SIG-M5 treated with dmso at 0.1 percent for 504 hours (cell line): ENCODE measurements around the gene RBMS3.
A peak's percentile ranks its signal among the peaks of the same experiment; 100 is the strongest.

ENCODE experiments used
- DNase-seq: peaks from one replicate; lab custom pipeline; 2025; ENCODE audit not compliant: unreplicated experiment; lab: John Stamatoyannopoulos, UW

Gene RBMS3

DNA sequence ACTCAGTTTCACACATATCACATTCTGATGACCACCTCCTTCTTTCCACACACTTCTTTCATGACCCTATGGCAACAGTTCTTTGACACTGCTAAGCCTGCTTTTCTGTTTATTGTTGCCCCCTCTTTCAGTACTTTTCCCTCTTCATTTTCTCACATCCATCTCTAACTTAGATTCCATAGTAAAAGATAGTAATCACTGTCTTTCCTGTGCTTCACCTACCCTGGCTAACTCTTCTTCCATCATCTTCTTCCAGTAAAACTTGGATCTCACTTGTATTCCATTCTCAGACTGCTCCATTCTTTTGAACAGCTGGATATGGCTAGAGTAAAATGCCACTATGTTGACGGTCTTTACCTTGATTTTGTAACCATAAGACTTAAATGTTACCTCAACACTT lies 692.9 kb downstream of the RBMS3 start:
- no peak for DNase-seq

- DNase-seq = no peak
Measured at GRCh38 chr3:29976871-29977270, 696.0 kb downstream of the RBMS3 start.

DNA sequence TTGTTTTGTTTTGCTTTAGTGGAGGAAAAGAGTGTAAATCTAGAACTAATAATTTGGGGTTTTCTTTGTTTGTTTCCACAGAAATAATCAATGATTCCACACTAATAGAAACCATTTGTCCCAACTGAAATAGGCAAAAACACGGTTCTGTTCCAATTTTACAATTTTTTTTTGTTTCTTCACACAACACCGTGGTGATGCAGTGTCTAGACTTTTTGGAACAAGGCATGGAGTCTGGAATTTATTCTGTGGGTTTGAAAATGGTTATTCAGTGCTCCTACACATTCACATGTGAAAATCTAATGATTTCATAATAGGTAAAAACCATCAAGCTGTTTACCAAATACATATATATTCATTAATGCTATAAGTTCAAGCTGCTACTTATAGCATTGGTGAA lies 696.5 kb downstream of the RBMS3 start:
- DNase-seq = no peak

DNA sequence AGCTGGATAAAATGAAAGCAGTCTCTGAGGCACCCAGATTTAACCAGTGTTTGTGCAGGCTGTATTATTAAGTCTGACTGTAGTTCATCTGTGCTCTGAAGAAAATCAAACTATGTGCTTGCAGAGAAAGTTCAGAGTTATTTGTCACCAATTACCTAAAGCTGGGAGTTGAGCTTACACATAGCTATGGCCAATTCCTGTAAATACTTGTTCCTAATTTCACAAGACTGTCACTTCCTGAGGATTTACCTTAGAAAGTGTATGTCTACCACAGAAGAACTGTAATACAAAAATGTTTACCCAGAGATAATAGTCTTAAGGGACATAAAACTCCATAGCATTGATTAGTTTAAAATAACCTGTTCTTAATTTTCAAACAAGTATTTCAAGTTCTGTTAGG lies 697.2 kb downstream of the RBMS3 start:
- no peak for DNase-seq

DNA sequence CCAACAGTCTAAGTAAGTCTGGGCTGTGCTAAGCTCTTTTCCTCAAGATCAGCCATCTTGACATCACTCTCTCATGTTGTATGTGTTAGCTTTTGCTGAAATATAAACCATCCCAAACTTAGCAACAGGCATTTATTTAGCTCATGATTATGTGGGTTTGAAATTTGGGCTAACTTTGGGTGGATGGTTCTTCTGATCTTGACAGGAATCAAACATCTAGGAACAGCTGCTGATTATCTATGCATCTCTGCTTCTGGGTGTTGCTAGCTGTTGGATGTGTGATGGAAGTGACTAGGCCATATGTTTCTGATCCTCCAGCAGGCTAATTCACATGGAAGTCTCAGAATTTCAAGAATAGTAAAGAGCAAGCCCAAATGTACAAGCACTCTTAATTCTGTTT lies 710.3 kb downstream of the RBMS3 start:
- no peak for DNase-seq

DNA sequence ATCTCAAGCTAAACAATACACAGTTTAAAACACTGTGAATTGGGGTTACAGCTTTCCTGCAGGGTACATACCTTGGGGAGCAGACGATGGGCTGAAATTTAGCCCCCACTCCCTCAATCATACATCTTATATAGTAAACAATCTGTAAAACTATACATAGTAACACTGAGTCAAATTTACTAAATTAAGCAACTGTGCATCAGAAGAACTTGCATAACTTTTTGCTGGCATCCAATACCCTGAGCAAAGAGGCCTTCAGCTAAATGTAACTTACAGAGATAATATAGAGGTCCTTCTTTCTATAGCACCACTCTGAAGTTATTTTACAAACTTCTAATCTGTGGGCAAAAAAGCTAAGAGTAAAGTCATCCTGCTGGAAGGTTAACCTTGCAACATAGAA lies 721.9 kb downstream of the RBMS3 start:
- no peak for DNase-seq

GRCh38 chr3:30003741-30004140 lies 722.9 kb downstream of the RBMS3 start:
- DNase-seq = no peak

DNA sequence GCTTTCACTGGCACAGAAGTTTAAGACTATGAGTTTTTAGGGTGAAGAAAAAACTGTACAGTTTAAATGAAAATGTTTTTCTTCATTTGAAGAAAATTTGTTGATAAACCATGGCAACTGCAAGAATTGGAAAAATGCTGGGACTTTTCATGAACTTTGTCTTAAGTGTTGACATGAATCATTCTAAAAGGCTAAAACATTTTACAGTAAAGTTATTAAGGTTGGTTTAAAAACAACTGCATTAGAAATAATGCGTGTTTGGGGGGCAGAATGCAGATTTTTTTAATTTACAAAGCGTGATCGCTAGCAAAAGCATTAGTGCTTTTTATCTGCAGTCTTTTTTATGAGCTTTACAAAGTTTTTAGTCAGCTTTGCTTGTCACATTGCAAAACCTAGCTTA lies 723.6 kb downstream of the RBMS3 start:
- DNase-seq = no peak

DNA sequence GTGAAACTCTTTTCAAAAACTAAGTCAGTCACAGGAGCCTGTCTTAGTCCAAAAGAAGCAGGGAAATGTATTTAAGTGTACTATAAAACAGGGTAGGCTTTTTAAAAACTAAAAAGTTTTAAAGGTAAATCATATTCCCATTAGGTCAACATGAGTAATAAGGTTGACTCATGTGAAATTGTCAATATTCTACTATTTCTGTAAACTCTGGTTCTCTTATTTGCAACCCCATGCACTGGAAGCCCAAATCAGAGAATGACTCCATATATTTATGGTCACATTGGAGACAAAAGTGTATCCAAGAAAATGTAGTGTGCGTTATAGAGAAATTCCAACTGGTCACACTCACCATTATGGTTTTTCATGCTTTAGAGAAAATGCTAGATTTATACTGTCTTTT lies 725.2 kb downstream of the RBMS3 start:
- DNase-seq = no peak

- peak; percentile 17 for DNase-seq
Measured at GRCh38 chr3:30007668-30008067, 726.8 kb downstream of the RBMS3 start.

DNA sequence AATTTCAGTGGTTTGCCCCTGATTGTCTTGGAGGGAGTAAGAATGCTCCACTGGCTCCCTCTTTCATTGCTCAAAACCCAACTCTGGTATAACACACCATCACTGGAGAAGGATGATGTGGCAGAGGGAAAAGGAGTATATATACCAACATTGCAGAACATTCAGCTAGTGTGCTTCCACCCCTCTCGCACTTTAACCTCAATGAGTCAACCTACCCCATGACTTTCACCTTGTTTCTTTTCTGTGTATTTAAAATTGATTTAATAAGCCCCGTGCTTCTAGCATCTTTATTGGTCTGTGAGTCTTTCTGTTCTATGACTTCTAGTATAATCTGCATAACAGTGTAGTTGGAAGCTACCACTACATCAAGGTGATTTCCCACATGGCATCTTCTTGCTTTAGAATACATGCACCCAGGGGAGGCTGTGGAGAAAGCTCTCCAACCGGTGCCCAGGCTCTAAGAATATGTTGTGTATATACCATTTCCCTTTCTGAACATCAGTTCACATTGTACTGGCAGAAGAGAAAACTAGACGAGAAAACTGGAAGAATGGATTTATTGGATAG lies 730.4 kb downstream of the RBMS3 start:
- no peak for DNase-seq

DNA sequence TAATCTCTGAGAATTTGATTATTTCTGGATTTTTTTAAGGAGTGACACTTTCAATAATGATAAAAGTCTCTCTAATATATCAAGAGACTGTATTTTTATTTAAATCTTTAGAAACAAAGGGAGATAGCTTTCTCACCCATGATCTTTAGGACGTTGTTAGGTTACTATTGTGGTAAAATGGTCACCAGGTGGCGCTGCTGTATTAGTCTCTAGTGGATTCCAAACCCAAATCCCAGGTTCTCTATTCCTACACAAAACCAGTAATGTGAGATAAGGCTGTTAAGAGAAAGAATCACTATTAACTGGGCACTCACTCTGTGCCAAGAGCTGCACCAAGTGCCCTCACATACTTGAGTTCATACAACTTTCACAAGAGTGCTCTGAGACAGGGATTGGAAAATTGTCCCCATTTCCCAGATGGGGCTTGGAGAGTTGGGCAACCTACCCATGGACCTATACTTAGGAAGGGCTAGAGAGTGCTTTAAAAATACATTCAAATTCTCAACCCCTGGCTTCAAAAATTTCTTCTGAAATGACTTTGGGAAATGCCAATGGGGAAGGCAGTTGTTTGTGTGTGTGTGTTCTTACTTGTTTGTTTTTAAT lies 732.2 kb downstream of the RBMS3 start:
- peak; percentile 54 for DNase-seq

DNA sequence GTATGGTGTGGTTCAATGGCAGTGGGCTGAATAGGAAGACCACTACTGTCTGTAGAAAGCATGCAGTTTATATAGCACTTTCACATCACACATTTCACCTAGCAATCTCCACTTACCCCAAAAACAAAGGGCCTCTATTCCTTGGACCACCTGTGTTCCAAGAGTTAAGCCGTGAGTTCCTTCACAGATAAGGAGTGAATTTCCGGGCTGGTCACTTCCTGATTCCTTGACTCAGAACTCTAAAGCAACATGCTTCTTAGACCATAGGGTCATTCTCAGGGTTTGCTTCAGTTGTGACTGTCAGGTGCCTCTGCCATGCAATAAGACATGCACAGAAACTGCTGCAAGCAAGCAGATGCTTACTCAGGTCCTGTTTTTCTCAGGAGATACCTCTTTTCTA lies 737.0 kb downstream of the RBMS3 start:
- DNase-seq = no peak

GRCh38 chr3:30020380-30020779 lies 739.5 kb downstream of the RBMS3 start:
- DNase-seq = no peak

DNA sequence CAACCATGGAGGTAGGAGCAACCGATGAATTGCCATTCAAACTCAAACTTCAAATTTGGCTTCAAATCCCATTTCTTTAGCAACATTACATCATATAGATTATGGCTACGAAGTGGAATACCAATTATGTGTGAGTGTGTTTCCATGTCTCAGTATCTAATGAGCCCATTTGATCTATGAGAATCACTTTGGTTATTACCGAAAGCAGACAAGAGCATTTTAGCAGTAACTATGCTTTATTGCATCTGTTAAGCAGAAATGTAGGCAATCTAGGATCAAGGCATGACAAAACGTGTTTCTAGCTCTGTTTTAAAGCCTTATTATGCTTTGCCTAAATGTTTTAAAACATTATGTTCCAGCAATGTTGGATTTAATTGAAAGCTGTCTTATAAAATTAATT lies 743.6 kb downstream of the RBMS3 start:
- no peak for DNase-seq

DNA sequence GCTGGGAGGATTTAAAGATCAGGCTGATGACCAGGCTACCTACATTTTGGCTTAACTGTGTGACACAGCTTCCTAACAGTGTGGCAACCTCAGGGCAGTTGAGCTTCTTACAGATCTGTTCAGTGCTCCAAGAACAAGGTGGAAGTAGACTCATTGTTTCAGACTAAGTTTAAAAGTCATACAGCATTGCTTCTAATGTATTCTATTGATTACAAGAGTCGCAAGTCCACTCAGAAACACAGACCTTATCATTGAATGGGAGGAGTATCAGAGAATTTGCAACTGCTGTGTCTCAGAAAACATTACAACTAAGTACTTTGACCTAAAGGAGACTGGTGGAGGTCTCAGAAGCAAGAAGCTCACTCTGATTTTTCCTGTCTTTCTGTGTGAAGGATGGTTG lies 746.0 kb downstream of the RBMS3 start:
- no peak for DNase-seq

DNA sequence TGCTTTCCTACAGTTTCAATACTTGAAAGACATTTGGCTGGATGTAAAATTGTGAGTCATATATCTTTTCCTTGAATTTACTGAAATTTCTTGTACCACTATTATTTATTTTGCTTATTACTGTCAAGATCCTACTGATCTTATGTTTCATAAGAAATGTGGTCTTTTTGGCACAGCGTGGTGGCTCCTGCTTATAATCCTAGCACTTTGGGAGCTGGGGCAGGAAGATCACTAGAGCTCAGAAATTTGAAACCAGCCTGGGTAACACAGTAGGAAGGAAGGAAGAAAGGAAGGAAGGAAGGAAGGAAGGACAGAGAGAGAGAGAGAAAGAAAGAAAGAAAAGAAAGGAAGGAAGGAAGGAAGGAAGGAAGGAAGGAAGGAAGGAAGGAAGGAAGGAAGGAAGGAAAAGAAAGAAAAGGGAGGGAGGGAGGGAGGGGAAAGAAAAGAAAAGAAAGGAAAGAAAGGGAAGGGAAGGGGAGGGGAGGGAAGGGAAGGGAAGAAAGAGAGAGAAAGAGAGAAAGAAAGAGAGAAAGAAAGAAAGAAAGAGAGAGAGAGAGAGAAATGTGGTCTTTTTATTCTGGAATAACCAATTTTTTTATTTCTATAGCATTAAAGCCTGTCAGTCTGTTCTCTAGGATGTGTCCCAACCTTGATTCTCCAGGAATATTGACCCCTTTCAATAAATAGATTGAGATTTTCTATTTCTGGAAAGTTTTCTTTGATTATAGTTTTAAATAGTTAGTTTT lies 753.5 kb downstream of the RBMS3 start:
- DNase-seq = no peak

DNA sequence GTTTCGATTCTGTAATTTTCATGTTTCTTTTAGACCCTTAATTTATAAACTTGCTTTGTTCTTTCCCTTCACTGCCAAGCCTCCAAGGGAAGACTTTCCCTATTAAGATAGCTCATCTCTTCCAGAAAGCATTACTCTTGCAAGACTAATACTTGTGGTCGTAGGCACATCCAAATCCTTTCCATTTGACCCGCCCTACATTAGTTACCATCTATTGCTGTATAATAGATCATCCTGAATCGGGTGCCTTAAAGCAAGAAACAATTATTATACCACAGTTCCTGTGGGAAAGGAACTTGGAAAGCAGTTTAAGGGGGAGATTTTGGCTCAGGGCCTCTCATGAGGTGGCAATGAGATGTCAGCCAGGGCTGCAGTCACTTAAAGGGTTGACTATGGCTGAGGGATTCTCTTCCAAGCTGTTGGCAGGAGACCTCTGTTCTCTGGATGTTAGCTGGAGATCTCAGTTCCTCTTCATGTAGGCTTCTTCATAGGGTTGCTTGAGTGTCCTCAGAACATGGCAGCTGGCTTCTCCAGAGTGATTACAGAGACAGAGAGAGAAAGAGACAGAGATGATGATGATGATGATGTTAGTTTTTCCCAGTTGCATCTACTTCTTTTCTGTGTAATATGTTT lies 755.2 kb downstream of the RBMS3 start:
- no peak for DNase-seq

DNA sequence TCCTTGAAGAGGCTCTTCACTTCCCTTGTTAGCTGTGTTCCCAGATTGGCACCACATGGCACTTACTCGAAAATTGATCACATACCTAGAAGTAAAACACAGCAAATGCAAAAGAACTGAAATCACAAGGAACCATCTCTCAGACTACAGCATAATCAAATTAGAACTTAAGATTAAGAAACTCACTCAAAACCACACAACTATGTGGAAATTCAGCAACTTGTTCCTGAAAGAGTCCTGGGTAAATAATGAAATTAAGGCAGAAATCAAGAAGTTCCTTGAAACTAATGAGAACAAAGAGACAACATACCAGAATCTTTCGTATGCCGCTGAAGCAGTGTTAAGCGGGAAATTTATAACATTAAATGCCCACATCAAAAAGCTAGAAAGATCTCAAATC lies 759.3 kb downstream of the RBMS3 start:
- DNase-seq = no peak

GRCh38 chr3:30041481-30041880 lies 760.6 kb downstream of the RBMS3 start:
- peak; percentile 2 for DNase-seq

- DNase-seq = peak; percentile 44
Measured at GRCh38 chr3:30042274-30042859, 761.5 kb downstream of the RBMS3 start.
